Activated T-cell treated with anti-CD3 and anti-CD28 coated beads, Interleukin-2, amount 50 U/mL, for 72 hours (primary cell): Measurements from ENCODE around the gene FRMD1. TPM values are rescaled to one million over a fixed set of nuclear protein-coding genes. Genes with fewer than 3 reads are reported as not detected.
"Not testable (repeated sequence)": the region's sequence is repeated elsewhere in the genome, so short reads cannot be mapped to it uniquely, and the experiment has no call there.

Experiments used
- ATAC-seq, 2 donors: fragments of 150-1000 bp; cut with Tn5 transposase; replicated peaks in 1 of 2; 2 replicates each; pipeline ENCODE4 v1.10.0; 2021; ENCODE audit warnings: moderate library complexity in 2 of 2, mild to moderate bottlenecking in 1 of 2
- DNase-seq, 2 donors: peaks; one replicate each; pipeline ENCODE4 v3.0.0; 2021 to 2022; ENCODE audit warnings: mixed read lengths in 1 of 2
- H3K27ac Mint-ChIP-seq: one replicate; pipeline ENCODE4 v1.8.0; 2022; ENCODE audit warnings: mild to moderate bottlenecking, moderate library complexity, mixed read lengths
- H3K27me3 Mint-ChIP-seq: one replicate; pipeline ENCODE4 v1.8.0; 2022; ENCODE audit warnings: low read depth, mixed read lengths
- H3K36me3 Mint-ChIP-seq, 2 donors: one replicate each; pipeline ENCODE4 v1.8.0; 2022; ENCODE audit warnings: mixed read lengths in 2 of 2, mild to moderate bottlenecking in 1 of 2; ENCODE audit not compliant: insufficient read depth in 2 of 2
- H3K4me1 Mint-ChIP-seq: one replicate; pipeline ENCODE4 v1.8.0; 2022; ENCODE audit warnings: low read depth, mixed read lengths
- H3K4me3 Mint-ChIP-seq, 2 donors: one replicate each; pipeline ENCODE4 v1.8.0; 2022; ENCODE audit warnings: mild to moderate bottlenecking in 2 of 2, mixed read lengths in 2 of 2, moderate library complexity in 2 of 2
- H3K9me3 Mint-ChIP-seq, 2 donors: one replicate each; pipeline ENCODE4 v1.8.0; 2022; ENCODE audit warnings: mixed read lengths in 2 of 2
- total RNA-seq, 2 donors: library from RNA; stranded (reverse); gene quantifications; one replicate each; pipeline ENCODE4 v1.2.3, GENCODE V29; 2022

The FRMD1 gene
- total RNA-seq, 2 donors from 2014 or later = 0.05 to 0.09 TPM

DNA sequence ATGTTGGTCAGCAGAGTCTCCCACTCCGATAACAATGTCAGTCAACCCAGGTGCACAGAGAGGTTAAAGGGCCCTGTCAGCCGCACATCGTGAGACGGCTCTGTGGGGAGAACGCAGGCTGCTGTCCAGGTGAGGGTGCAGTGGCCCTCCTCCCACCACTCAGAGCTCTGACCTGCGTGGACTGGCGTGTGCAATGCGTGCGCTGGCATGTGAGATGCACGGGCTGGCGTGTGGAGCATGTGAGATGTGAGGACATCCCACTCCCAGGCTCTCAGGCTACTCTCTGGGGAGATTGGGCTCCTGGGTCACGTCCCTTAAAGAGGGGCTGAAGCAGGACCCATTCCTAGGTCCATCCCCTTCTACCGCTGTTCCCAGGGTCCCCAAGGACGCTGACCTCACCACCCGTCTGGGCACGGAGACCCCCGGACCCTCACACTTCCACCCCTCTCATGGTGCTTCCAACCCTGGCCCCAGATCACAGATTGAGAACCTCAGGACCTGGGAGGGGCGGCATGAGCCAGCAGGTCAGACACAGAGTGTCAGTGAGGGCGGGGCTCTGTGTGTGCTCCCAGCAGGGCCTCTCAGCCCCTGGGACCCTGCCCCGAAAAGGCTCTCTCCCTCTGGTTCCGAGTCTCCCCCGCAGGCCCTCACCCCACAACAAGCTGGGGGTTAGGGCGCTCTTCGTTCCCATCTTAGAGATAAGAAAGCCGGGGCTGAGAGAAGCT, 8.6 kb upstream of the FRMD1 start:
- DNase-seq = no peak
- Mint-ChIP-seq H3K27me3 (no peaks in the 10 kb centered on the region), H3K36me3 (no peaks in the 10 kb centered on the region), H3K27ac (no peak overlapping the region), H3K4me1 (no peaks in the 10 kb centered on the region), H3K4me3 (no peak overlapping the region), H3K9me3 (peaks cover 0 to 4% of the 10 kb centered on the region in 2 donors)
- ATAC-seq = no peak

DNA sequence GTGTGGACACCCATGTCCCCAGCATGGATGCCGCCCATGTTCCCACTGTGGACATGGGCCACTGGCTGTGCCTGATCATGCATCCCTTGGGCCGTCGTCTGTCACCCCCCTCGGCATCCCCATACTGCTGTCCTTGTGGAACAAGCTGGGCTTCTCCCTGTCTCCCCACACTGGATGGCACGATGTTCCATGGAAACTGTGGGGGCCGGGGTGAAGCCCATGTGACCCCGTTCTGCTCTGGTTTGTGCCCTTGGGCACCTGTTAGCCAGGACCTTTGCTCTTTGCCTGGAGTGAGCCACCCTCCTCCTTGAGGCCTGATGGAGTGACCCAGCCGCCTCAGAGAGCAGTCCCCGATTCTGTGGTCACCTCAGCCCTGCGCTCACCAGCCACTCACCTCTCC, 7.6 kb upstream of the FRMD1 start:
- Mint-ChIP-seq H3K9me3 (no peaks in the 10 kb centered on the region), H3K4me1 (no peaks in the 10 kb centered on the region), H3K27me3 (no peaks in the 10 kb centered on the region), H3K27ac (no peak overlapping the region), H3K36me3 (no peaks in the 10 kb centered on the region), H3K4me3 (no peak overlapping the region)
- DNase-seq (no peak), ATAC-seq (no peak)

DNA sequence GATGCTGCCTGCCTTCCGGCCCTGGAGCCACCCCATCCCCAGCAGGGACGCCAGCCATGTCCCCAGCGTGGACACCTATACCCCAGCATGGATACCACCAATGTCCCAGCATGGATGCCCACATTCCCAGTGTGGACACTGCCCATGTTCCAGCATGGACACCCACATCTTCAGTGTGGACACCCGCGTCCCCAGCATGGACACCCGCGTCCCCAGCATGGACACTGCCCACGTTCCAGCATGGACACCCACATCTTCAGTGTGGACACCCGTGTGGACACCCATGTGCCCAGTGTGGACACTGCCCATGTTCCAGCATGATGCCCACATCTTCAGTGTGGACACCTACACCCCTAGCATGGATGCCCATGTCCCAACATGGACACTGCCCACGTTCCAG, 7.1 kb upstream of the FRMD1 start:
- Mint-ChIP-seq H3K4me3 (no peak overlapping the region), H3K27me3 (no peaks in the 10 kb centered on the region), H3K9me3 (no peaks in the 10 kb centered on the region), H3K36me3 (no peaks in the 10 kb centered on the region), H3K4me1 (no peaks in the 10 kb centered on the region), H3K27ac (no peak overlapping the region)
- ATAC-seq (no peak), DNase-seq (no peak)

DNA sequence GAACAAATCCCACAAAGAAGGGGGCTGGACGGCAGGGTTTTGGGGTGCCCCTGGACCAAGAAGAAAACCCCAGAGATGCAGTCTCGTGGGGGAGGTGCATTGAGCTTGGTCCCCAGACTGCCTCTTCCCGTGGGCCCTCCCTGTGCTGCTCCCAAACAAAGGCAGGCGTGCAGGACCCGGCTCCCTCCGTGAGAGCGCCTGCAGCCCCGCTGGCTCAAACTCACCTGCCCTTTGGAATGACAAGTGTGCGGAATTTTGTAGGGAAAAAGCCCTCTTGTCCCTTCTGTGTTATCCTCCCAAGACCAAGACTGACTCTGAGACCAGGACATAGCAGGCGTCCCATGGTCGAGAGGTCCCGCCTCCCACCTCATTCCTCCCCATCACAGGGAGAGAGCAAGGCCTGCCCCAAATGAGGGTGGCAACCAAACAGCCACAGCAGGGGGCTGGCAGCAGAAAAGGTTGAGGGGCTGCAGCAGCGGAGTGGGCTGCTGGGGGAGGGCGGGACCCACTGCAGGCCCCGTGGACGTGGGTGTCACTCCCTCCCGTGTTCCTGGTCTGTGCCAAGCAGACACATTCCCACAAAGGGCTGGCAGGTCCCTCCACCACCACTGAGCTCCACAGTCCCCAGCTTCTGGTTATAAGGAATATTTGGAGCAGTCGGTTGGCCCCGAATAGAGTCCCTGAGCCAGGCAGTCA, 5.6 kb upstream of the FRMD1 start:
- H3K4me1 Mint-ChIP-seq = no peaks in the 10 kb centered on the region
- H3K27ac Mint-ChIP-seq = no peak overlapping the region
- H3K36me3 Mint-ChIP-seq = no peaks in the 10 kb centered on the region
- ATAC-seq = no peak
- no peaks in the 10 kb centered on the region for H3K27me3 Mint-ChIP-seq
- no peak overlapping the region for H3K4me3 Mint-ChIP-seq
- no peak for DNase-seq
- no peaks in the 10 kb centered on the region for H3K9me3 Mint-ChIP-seq

DNA sequence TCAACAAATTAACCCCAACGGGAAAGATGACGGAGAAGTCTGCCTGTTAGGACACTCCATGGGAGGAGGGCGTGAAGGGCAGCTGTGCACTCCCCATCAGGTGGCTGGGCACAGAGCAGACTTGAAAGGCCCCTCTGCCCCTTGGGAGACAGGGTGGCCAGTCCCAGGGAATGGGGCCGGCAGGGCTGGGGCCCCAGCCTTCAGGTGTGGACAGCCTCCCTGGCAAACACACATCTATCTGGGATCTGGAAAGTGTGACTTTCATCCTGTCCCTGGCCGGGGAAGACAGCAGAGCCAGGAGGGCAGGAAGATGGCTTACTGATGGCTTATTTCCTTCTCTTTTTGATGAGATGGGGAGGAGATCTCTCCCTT, 4.5 kb upstream of the FRMD1 start:
- Mint-ChIP-seq H3K9me3 (no peaks in the 10 kb centered on the region), H3K36me3 (no peaks in the 10 kb centered on the region), H3K4me3 (no peak overlapping the region), H3K4me1 (no peaks in the 10 kb centered on the region), H3K27me3 (no peaks in the 10 kb centered on the region), H3K27ac (no peak overlapping the region)
- DNase-seq (no peak), ATAC-seq (no peak)

DNA sequence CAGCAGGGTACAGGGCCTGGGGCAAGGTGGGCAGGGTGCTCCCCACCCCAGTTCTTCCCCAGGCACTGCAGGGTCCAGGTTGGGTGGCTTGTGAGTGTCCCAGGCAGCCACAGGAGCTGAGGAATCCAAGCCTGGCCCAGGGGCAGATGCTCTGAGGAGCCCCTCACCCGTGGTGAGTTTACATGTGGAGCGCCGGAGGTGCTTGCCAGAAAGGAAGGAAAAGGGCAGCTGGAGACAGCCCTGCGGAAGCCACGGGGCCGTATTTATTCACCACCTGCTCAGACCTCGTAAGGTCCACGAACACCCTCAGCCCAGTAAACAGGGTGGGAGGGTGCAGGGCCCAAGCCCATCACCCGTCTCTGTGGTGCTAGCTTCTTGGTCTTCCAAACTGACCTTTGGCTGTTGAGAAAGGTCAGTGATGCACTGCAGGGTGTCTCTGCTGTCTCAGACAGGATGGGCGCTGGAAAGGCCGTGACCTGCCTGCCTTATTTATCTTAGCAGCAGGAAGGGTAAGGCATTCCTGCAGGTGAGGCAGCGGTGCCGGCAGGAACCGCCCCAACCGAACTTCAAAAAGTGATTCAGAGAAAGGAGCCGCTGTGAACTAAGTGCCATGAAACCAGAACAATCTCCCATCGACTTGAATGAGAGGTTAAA, 4.0 kb upstream of the FRMD1 start:
- H3K4me3 Mint-ChIP-seq = no peak overlapping the region
- H3K4me1 Mint-ChIP-seq = no peaks in the 10 kb centered on the region
- DNase-seq (no peak), ATAC-seq (no peak)
- H3K36me3 Mint-ChIP-seq = no peaks in the 10 kb centered on the region
- no peak overlapping the region for H3K27ac Mint-ChIP-seq
- H3K27me3 Mint-ChIP-seq = no peaks in the 10 kb centered on the region
- no peaks in the 10 kb centered on the region for H3K9me3 Mint-ChIP-seq

DNA sequence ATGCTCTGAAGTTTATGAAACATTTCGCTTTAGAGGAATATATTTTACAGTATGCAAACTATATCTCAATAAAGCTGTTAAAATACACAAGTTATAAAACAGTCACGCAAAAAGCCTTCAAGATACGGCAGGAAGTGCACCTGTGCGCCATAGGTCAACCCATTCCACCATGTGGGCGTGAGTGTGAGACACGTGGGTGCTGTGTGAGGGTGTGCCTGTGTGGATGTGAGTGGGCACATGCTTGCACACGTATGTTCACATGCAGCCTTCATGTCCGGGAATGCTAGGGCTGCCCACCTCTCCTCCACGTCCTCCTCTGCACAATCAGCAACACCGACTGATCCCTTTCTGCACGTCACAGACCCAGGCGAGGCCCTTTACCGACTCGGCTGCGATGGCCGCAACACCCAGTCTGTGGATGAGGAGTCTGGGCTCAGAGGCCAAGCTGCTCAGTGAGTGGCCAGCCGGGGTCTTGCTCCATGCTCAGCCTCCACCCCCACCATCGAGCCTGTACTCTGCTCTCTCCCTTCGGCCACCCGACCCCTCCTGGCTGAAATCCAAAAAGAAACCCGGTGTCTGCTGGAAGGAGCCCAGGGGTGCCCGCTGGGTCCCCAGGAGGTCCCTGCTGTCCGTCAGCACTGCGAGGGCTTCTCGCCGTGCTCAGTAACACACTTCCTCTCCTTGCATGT, 3.0 kb upstream of the FRMD1 start:
- Mint-ChIP-seq H3K9me3 (no peaks in the 10 kb centered on the region), H3K4me1 (no peaks in the 10 kb centered on the region), H3K27ac (no peak overlapping the region), H3K36me3 (no peaks in the 10 kb centered on the region), H3K4me3 (no peak overlapping the region), H3K27me3 (no peaks in the 10 kb centered on the region)
- no peak for ATAC-seq
- no peak for DNase-seq

DNA sequence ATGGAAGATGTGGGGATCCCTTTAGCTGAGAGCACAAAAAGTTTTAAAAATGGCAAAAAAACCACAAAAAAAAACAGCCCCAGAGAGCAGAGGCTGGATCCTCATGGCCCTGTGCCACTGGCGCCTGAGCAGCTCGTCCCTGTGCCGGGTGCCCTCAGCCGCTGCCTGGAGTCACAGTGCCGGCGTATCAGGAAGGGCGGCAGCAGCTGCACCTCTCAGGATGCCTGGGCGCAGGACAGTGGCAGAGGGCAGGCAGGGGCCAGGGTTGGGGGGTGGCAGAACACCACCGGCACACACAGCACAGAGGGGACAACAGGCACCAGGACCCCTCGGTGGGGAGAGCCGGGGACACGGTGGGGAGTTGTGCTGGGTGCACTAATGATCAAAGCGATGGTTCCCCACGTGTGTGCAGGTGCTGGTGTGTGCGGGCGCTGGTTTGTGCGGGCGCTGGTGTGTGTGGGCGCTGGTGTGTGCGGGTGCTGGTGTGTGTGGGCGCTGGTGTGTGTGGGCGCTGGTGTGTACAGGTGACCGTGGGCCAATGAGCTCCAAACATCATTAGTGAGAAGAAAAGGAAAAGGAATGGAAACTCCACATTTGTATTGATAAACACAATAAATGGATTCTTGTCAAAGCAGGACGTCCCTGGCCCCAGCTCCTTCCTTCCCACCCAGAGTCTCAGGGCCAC, 1.5 kb upstream of the FRMD1 start:
- no peaks in the 10 kb centered on the region for H3K36me3 Mint-ChIP-seq
- no peak overlapping the region for H3K4me3 Mint-ChIP-seq
- no peaks in the 10 kb centered on the region for H3K4me1 Mint-ChIP-seq
- DNase-seq (no peak), ATAC-seq (no peak)
- H3K9me3 Mint-ChIP-seq = no peaks in the 10 kb centered on the region
- no peak overlapping the region for H3K27ac Mint-ChIP-seq
- no peaks in the 10 kb centered on the region for H3K27me3 Mint-ChIP-seq

DNA sequence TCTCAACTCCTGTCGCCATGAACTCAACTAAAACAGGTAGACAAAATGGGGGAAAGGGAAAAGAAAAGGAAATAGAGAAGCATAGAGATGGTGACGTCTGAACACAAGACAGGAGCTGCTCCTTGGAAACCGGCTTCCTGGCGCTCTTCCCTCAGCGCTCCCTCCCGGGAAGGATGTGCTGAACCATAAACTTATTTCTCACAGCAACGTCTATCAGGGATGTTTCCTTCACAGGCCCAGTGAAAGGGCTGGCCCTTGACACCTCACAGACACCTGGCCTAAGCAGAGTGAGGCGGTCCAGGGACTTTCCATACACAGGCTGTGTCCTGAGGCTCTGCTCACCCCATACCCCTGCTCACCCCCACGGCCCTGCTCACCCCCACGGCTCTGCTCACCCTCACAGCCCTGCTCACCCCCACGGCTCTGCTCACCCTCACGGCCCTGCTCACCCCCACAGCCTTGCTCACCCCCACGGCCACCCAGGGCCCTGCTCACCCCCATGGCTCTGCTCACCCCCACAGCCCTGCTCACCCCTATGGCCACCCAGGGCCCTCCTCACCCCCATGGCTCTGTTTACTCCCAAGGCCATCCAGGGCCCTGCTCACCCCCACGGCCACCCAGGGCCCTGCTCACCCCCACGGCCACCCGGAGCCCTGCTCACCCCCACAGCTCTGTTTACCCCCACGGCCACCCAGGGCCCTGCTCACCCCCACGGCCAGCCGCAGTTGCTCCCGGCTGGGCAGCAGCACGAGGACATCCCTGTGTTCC, 653 bp downstream of the FRMD1 start:
- DNase-seq = no peak
- ATAC-seq = no peak
- no peaks in the 10 kb centered on the region for H3K9me3 Mint-ChIP-seq
- H3K4me1 Mint-ChIP-seq = no peaks in the 10 kb centered on the region
- no peak overlapping the region for H3K27ac Mint-ChIP-seq
- H3K27me3 Mint-ChIP-seq = no peaks in the 10 kb centered on the region
- no peak overlapping the region for H3K4me3 Mint-ChIP-seq
- H3K36me3 Mint-ChIP-seq = no peaks in the 10 kb centered on the region

DNA sequence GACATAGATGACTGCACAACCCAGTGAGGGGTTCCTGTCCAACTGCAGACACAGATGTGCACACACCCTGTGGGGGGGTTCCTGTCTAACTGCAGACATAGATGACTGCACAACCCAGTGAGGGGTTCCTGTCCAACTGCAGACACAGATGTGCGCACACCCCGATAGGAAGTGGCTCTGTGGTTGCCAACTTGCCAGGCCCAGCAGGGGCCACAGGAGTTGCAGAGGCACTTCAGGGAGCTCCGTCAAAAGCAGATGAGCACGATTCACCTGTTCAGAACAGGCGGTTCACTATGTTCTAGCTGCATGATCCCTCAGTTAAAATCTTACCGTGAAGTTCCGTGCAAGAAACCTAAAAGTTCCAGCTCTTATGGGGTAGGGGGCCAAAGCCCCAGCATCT, 1.6 kb downstream of the FRMD1 start:
- not testable (repeated sequence) for H3K27ac Mint-ChIP-seq, DNase-seq, H3K36me3 Mint-ChIP-seq, H3K4me3 Mint-ChIP-seq, ATAC-seq, H3K27me3 Mint-ChIP-seq, H3K9me3 Mint-ChIP-seq, H3K4me1 Mint-ChIP-seq

DNA sequence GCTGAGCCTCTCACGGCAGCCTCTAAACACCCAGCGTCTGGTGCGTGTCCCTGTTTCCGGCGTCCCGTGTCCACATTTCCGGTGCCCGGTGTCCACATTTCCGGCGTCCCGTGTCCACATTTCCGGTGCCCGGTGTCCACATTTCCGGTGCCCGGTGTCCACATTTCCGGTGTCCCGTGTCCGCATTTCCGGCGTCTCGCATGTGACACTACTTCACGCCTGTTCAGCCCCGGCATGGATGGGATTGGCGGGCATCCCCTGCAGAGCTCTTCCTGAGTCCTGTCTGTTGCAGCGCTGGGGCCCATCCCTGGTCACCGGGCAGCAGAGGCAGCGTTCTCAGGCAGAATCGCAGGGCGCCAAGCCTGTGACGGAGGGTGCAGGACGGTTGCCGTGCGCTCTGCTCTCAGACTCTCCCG, 3.2 kb downstream of the FRMD1 start:
- no peak overlapping the region for H3K27ac Mint-ChIP-seq
- no peak for ATAC-seq
- no peaks in the 10 kb centered on the region for H3K4me1 Mint-ChIP-seq
- H3K9me3 Mint-ChIP-seq = no peaks in the 10 kb centered on the region
- H3K36me3 Mint-ChIP-seq = no peaks in the 10 kb centered on the region
- DNase-seq = no peak
- H3K27me3 Mint-ChIP-seq = no peaks in the 10 kb centered on the region
- no peak overlapping the region for H3K4me3 Mint-ChIP-seq

DNA sequence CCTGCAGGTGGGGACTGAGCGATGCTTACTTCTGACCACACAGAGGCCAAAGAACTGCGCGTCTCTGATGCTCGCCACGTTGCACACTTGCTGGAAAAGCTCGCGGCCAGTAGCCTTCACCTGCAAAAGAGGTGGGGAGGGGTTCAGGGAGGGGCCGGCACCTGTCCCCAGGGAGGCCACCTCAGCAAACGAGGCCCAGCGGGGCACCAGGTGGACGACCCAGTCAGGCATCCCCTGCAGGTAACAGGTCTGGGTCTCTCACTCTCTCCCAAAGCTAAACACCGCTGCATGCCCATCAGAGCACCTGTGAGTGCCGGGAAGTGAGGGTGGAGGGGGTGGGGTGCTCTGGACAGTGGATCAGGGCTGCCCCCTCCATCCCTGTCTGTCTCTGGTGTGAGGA, 3.8 kb downstream of the FRMD1 start:
- ATAC-seq (no peak), DNase-seq (no peak)
- H3K9me3 Mint-ChIP-seq = no peaks in the 10 kb centered on the region
- H3K27ac Mint-ChIP-seq = no peak overlapping the region
- no peak overlapping the region for H3K4me3 Mint-ChIP-seq
- H3K4me1 Mint-ChIP-seq = no peaks in the 10 kb centered on the region
- H3K36me3 Mint-ChIP-seq = no peaks in the 10 kb centered on the region
- H3K27me3 Mint-ChIP-seq = no peaks in the 10 kb centered on the region
